Right hindlimb (tissue), 1 donor: ENCODE measurements around the gene ZNF646.
"Not testable (repeated sequence)": the region's sequence is repeated elsewhere in the genome, so short reads cannot be mapped to it uniquely, and the experiment has no call there.

Experiments used
- DNase-seq: peaks from one replicate; pipeline ENCODE4 v3.0.0-alpha.2; 2018

The ZNF646 gene

GRCh38 chr16:31085873-31086628 lies 11.8 kb downstream of the ZNF646 start:
- DNase-seq: peak; percentile 84

- no peak for DNase-seq
These were observed 12.3 kb downstream of the ZNF646 start for GRCh38 chr16:31086629-31086906.

GRCh38 chr16:31087481-31087880 lies 13.3 kb downstream of the ZNF646 start:
- DNase-seq: no peak

- no peak for DNase-seq
These were observed 13.7 kb downstream of the ZNF646 start for GRCh38 chr16:31087971-31088370.

DNA sequence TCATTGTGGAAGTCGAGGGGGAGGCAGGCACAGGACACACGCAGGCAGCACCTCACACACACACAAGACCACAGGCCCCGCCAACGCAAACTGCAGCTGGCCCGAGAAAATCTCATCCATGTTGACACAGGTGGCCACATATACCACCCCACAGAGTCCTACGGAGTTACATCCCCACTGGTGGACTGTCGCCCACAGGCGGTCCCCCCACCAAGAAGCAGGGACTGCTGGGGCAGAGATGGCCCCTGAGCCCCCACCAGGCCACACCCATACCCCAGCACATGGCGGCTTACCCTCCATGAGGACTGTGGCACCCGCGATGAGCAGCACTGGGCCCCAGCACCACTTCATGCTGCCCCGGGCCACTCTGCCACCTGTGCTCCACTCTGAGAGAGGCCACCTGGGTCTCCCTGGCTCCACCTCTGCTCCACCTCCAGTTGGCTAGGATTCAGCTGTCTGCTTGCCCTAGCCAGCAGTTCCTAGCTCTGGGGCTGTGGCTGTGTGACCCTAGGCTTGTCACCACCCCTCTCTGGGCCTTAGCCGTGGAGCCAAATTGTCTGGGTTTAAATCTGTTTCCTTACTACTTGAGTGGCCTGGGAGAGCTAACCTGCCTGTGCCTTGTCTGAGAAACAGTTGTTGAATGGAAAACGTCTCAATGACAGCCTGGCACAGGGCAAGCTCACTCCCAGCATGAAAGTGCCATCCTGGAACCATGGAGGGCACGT lies 14.4 kb downstream of the ZNF646 start, which contains the start of gene PRSS53:
PRSS53 (minus strand) TSS at position 485 of the 725 bp plus-strand sequence; CDS start at position 351, 134 bp downstream.
- DNase-seq: no peak

DNA sequence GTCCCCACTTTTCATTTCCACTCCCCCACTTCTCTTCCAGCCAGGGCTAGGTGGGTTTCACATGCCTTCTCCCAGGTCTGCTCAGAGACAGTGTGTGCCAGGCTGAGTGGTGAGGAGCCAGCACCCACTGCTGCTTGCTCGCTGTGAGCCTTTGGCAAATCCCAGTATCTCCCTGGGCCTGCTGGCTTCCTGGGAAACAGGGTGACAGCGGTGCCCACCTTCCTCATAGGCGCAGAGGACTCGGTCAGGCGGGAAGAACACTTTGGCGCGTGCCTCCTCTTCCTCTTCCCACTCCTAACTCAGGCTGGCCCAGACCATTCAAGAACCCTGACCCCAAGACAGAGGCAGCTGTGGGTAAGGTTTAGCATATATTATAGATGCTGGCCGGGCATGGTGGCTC lies 15.0 kb downstream of the ZNF646 start:
- DNase-seq: no peak

GRCh38 chr16:31090540-31090939 lies 16.3 kb downstream of the ZNF646 start:
- no peak for DNase-seq

GRCh38 chr16:31092330-31092729 lies 18.1 kb downstream of the ZNF646 start:
- peak; percentile 18 for DNase-seq

- peak; percentile 57 for DNase-seq
These were observed 19.0 kb downstream of the ZNF646 start for GRCh38 chr16:31093132-31093703.

- peak; percentile 34 for DNase-seq
These were observed 19.8 kb downstream of the ZNF646 start for GRCh38 chr16:31094088-31094423.

GRCh38 chr16:31094424-31095120 lies 20.4 kb downstream of the ZNF646 start, which contains the start of gene VKORC1:
Gene VKORC1, minus strand, starts transcription at chr16:31094797. Its CDS starts 68 bp downstream, at chr16:31094729.
- peak; percentile 95 for DNase-seq

- no peak for DNase-seq
These were observed 25.8 kb downstream of the ZNF646 start for GRCh38 chr16:31099860-31100638.

DNA sequence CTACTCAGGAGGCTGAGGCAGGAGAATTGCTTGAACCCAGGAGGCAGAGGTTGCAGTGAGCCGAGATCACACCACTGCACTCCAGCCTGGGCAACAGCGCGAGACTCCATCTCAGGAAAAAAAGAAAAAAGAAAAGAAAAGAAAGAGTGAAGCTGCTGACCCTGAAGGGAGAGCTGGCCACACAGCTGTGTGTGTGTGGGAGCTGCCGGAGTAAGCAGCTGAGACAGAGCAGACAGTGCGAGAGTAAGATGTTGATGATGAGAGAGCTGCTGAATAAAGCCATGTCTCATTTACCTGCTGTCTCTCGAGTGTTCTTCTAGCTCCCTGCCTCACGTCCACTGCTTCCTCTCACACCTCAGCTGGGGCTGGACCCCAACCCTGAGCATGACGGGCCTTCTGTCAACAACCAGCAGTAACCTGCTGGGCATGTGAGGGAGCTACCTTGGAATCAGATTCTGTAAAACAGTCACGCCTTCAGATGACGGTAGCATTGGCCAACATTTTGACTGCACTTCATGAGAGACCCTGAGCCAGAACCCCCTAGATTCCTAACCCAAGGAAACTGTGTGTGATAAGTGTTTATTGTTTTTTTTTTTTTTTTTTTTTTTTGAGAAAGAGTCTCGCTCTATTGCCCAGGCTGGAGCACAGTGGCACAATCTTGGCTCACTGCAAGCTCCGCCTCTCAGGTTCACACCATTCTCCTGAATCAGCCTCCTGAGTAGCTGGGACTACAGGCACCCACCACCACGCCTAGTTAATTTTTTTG lies 26.8 kb downstream of the ZNF646 start:
- not testable (repeated sequence) for DNase-seq

DNA sequence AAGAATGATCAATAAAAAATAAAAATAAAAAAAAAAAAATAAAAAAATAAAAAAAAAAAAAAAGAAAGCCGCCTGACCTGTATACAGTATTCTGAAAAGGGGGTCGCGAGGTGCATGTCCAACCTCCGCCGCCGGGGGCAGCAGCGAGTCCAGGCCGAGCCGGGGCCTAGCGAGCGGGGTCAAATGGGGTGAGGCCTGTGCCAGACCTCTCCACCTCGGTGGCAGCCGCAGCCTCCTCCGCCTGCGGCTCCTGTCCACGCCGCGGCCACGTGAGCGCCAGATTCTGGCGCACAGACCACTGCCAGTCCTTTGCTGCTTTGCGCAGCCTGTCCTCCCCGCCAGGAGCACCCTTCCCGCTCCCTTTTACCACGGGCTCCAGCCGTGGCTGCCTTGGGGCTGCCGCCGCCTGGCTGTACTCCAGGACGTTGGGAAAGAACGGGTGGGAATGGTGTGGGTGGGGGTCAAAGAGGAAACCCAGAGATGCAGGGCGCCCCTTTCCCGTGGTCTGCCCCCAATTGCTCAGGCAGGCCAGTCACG lies 31.5 kb downstream of the ZNF646 start:
- DNase-seq: peak; percentile 79

DNA sequence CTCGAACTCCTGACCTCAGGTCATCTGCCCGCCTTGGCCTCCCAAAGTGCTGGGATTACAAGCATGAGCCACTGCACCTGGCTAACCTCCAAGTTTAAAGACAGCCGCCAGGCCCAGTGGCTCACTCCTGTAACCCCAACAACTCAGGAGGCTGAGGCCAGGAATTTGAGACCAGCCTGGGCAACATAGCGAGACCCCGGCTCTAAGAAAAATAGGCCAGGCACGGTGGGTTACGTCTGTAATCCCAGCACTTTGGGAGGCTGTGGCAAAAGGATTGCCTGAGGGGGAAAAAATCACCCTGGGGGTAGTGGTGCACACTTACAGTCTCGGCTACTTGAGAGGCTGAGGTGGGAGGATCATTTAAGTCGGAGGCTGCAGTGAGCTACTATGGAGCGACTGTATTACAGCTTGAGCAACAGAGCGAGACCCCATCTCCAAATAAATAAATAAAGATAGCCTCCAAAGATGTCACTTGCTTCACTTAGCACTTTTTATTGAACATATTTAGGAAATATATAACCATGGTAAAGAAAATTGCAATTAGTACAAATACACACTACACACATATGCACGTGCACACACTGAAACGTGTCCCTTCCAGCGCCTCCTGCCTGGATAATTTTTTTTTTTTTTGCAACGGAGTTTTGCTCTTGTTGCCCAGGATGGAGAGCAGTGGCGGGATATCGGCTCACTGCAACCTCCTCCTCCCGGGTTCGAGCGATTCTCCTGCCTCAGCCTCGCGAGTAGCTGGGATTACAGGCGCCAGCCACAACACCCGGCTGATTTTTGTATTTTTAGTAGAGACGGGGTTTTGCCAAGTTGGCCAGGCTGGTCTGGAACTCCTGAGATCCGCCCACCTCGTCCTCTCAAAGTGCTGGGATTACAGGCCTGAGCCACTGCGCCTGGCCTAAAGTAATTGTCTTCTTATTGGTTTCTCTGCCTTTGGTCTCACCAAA lies 32.6 kb downstream of the ZNF646 start:
- DNase-seq: no peak

DNA sequence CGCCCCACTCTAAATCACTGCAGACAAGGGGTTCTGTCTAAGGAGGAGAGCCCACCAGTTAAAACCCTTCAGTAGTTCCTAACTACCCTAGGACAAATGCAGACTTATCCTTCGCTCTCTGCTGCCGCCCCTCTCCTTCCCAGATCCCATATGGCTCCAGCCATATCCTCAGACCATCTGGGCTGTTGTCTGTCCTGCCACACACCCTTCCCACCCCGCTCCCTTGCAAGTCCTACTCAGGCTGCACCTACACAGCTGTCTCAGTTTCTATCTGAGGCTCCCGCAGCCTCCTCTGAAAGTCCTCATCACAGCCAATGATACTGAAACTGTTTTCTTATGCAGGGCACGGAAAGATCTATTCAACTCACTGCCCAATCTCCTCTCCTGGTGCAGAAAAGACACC lies 33.2 kb downstream of the ZNF646 start:
- DNase-seq: no peak

- DNase-seq: peak; percentile 87
These were observed 34.0 kb downstream of the ZNF646 start, which contains the start of gene BCKDK for GRCh38 chr16:31108035-31108793. Gene BCKDK, plus strand, starts transcription at chr16:31108386. Its CDS starts 838 bp downstream, at chr16:31109224.

DNA sequence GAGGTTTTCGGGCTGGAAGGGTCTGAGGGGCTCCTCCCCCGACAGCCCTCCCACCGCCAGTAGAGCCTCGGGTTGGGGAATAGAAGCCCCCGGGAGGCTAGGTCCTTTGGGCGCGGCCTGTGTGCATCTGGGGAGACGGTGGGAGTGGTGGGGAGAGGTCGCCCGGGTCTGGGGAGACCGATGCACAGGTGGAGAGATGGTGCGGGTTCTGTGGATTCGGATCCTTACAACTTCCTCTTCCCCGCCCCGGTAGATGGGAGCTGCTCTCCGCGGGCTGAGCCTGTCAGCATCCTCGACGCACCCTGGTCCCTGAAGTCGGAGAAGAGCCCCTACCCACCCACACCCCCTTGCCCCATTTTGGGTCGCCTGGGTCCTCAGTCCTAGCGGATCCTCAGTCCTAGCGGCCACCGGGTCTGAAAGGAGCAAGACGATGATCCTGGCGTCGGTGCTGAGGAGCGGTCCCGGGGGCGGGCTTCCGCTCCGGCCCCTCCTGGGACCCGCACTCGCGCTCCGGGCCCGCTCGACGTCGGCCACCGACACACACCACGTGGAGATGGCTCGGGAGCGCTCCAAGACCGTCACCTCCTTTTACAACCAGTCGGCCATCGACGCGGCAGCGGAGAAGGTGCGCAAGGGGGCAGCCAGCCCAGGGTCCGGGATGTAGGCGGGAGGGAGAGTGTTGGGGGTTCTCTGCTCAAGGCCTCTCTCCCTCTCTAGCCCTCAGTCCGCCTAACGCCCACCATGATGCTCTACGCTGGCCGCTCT lies 34.8 kb downstream of the ZNF646 start:
- no peak for DNase-seq

GRCh38 chr16:31109622-31110021 lies 35.4 kb downstream of the ZNF646 start:
- DNase-seq: no peak
